Lower leg skin (tissue), 4 donors: ENCODE measurements around the gene MAP3K20. TPM values are rescaled to one million over a fixed set of nuclear protein-coding genes. Genes with fewer than 3 reads are reported as not detected.

Experiments used
- DNase-seq, 2 donors: peaks; one replicate each; pipeline ENCODE4 v3.0.0-alpha.2; 2019; ENCODE audit warnings: low spot score in 2 of 2
- H3K4me3 ChIP-seq: fragments of 200-600 bp; sonication (generic); 2 replicates; pipeline ENCODE4 v1.5.1; 2017; ENCODE audit warnings: mild to moderate bottlenecking, low read depth; ENCODE audit not compliant: poor library complexity, severe bottlenecking
- POLR2A ChIP-seq, 2 donors: fragments of 450-650 bp; IDR thresholded peaks; one replicate each; pipeline ENCODE4 v1.6.1; 2016 to 2017; ENCODE audit warnings: antibody characterized with exemption in 2 of 2, mild to moderate bottlenecking in 1 of 2, moderate library complexity in 1 of 2
- WGBS, 2 donors: methylation state at CpG; one replicate each; pipeline ENCODE4 v1.1.5; 2018; 5-methylcytosine and 5-hydroxymethylcytosine counted together
- intact Hi-C: fragments of 100-400 bp; cut with DNase I; formaldehyde crosslinking; loops from one replicate; pipeline ENCODE4 v1.15.0; 2023; ENCODE audit warnings: low total_unique reads
- total RNA-seq, 4 donors: library from RNA; depleted of rRNA; stranded (reverse); fragments of >200 nt; gene quantifications; one replicate each; pipeline ENCODE4 v1.1.0, GENCODE V29; 2016
- TF ChIP-seq, protein P1 (sequence below), 3 donors: fragments of 450-650 bp; IDR thresholded peaks; one replicate each; pipeline ENCODE4 v1.5.1; 2016; ENCODE audit warnings: antibody characterized with exemption in 3 of 3, mild to moderate bottlenecking in 3 of 3, moderate library complexity in 2 of 3

The MAP3K20 gene
- total RNA-seq, 4 donors from 2014 or later, result 30.9 to 40.3 (median 37.3) TPM

DNA sequence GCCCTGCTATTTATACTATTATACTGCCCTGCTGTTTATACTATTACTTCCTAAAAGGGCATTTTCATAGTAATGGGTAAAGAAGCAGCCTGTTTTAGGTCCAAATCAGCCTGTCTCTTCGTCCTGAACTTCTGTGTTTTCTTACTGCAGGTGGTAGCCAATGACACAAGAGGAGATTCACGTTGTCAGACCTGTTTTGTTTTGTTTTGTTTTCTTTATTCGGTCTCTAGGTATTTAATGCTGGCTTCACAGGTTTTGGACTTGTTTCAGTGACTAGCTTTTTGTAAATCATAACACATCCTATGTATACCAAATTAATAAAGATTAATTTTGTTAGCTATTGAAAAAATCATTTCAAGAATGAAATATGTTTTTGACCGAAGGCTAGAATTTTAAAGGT, 116.4 kb downstream of the MAP3K20 start:
- no peak for TF ChIP-seq POLR2A (IDR thresholded peaks at IDR 0.05)
- TF ChIP-seq, protein P1, sequence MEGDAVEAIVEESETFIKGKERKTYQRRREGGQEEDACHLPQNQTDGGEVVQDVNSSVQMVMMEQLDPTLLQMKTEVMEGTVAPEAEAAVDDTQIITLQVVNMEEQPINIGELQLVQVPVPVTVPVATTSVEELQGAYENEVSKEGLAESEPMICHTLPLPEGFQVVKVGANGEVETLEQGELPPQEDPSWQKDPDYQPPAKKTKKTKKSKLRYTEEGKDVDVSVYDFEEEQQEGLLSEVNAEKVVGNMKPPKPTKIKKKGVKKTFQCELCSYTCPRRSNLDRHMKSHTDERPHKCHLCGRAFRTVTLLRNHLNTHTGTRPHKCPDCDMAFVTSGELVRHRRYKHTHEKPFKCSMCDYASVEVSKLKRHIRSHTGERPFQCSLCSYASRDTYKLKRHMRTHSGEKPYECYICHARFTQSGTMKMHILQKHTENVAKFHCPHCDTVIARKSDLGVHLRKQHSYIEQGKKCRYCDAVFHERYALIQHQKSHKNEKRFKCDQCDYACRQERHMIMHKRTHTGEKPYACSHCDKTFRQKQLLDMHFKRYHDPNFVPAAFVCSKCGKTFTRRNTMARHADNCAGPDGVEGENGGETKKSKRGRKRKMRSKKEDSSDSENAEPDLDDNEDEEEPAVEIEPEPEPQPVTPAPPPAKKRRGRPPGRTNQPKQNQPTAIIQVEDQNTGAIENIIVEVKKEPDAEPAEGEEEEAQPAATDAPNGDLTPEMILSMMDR (IDR thresholded peaks at IDR 0.05), result no peak
- 52 to 61% methylated on average over 4 of the region's 4 CpGs for WGBS, 2 donors
- intact Hi-C loops, result no loop called here
- no peak for DNase-seq
- H3K4me3 ChIP-seq, result no peak overlapping the region

DNA sequence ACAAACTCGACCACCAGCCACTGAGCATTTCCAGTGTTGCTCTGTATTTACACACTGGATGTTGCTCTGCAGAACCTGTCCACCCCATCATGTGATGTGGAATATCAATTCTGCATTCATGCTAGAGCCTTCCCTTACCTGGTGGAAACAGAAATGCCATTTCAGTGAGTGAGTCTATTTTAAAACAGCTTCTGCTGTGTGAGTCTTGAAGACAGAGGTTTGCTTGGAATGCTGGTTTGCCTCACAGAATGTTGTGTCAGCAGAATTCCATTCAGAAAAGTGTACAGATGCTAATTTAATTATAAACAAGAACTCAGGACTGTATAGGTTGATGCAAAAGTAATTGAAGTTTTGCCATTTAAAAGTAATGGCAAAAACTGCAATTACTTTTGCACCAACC, 118.3 kb downstream of the MAP3K20 start:
- no peak for DNase-seq
- intact Hi-C loops, result no loop called here
- H3K4me3 ChIP-seq, result no peak overlapping the region
- TF ChIP-seq POLR2A (IDR thresholded peaks at IDR 0.05), result no peak
- TF ChIP-seq, protein P1 (IDR thresholded peaks at IDR 0.05), result no peak
- WGBS, 2 donors, result 88 to 100% methylated on average over 1 of the region's 1 CpG

DNA sequence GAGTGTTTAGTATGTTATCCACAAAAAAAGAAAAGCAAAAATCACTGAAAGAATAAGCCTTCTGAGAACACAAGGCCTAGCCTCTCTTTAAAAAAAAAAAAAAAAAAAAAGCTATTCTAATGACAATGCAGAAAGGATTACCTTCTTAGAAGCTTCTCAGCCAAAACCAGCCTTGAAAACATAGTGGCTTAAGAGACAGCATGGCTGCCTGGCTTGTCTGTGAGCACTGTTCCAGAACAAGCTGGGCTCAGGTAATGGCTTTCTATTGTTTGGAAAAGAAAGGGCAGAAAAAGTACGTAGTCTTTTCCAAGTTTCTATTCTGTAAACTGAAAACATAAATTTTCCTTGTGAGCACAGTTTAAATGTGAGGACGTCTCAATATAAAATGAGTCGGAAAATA, 119.5 kb downstream of the MAP3K20 start:
- WGBS, 2 donors, result 70 to 78% methylated on average over 3 of the region's 3 CpGs
- H3K4me3 ChIP-seq, result no peak overlapping the region
- TF ChIP-seq, protein P1 (IDR thresholded peaks at IDR 0.05), result no peak
- no peak for TF ChIP-seq POLR2A (IDR thresholded peaks at IDR 0.05)
- intact Hi-C loops, result no loop called here
- DNase-seq, result no peak

DNA sequence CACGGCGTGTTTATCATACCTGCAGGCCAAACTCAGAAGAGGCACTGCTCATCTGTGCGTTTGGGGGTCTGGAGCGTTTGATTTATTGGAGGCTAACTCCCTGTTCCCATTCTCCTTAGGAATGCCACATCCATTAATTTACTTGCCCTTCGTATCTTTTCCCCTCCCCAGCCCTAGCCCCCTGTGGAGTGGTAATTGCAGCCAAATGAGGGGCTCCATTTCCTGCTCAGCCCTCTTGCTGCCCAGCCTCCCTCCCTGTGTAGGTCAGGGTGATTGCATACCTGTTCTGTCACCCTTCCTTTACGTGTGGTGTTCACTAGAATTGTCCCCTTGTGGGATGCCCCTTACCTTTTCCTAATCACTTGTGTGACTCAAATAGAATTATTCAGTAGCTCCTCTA, 120.4 kb downstream of the MAP3K20 start:
- H3K4me3 ChIP-seq, result no peak overlapping the region
- intact Hi-C loops, result no loop called here
- WGBS, 2 donors, result 94 to 95% methylated on average over 6 of the region's 6 CpGs
- TF ChIP-seq POLR2A (IDR thresholded peaks at IDR 0.05), result no peak
- TF ChIP-seq, protein P1 (IDR thresholded peaks at IDR 0.05), result no peak
- no peak for DNase-seq

DNA sequence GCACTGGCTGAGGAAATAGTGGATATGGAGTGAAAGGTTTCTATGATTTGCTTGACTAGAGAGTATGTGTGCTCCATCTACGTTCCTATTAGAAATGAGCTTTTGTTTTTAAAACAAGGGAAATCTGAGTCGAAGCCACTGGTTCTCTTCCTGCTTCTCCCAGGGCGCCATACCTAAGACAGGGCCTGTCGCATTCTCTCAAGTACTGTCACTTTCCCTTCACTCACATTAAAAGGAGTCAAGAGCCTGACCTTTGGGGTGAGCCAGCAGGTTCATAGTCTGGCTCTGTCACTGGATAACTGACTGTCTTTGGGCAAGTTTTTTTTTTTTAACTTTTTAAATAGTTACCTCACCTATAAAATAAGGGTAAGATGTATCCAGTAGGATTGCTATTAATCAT, 121.0 kb downstream of the MAP3K20 start:
- intact Hi-C loops, result no loop called here
- 90 to 93% methylated on average over 4 of the region's 4 CpGs for WGBS, 2 donors
- DNase-seq, result no peak
- TF ChIP-seq, protein P1 (IDR thresholded peaks at IDR 0.05), result no peak
- no peak for TF ChIP-seq POLR2A (IDR thresholded peaks at IDR 0.05)
- no peak overlapping the region for H3K4me3 ChIP-seq

DNA sequence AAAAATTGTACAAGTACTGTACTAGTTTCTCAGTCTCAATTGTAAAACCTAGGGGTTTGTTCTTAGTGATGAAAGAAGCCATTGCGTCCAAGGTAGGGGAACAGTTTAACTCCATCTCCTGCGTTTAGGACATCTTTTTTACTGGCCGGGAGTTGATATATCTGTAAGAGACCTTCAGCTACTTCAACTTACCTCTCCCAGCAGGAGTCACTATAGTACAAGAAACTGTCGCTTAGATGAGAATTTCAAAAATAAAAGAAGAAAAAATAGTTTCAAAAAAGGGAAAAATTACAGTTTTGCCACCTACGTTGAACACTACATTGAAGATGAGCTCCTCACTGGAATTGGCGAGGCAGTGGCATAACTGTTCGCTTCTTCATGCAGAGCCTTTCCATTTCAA, 122.7 kb downstream of the MAP3K20 start:
- intact Hi-C loops, result no loop called here
- 97 to 98% methylated on average over 7 of the region's 7 CpGs for WGBS, 2 donors
- no peak for TF ChIP-seq POLR2A (IDR thresholded peaks at IDR 0.05)
- TF ChIP-seq, protein P1 (IDR thresholded peaks at IDR 0.05), result no peak

More for the DNA sequence above, 122.7 kb downstream of the MAP3K20 start:
- H3K4me3 ChIP-seq, result no peak overlapping the region
- no peak for DNase-seq
